ENCODE results near the gene ZCCHC12.
"Not testable (repeated sequence)": the region's sequence is repeated elsewhere in the genome, so short reads cannot be mapped to it uniquely, and the experiment has no call there.

Gene ZCCHC12

DNA sequence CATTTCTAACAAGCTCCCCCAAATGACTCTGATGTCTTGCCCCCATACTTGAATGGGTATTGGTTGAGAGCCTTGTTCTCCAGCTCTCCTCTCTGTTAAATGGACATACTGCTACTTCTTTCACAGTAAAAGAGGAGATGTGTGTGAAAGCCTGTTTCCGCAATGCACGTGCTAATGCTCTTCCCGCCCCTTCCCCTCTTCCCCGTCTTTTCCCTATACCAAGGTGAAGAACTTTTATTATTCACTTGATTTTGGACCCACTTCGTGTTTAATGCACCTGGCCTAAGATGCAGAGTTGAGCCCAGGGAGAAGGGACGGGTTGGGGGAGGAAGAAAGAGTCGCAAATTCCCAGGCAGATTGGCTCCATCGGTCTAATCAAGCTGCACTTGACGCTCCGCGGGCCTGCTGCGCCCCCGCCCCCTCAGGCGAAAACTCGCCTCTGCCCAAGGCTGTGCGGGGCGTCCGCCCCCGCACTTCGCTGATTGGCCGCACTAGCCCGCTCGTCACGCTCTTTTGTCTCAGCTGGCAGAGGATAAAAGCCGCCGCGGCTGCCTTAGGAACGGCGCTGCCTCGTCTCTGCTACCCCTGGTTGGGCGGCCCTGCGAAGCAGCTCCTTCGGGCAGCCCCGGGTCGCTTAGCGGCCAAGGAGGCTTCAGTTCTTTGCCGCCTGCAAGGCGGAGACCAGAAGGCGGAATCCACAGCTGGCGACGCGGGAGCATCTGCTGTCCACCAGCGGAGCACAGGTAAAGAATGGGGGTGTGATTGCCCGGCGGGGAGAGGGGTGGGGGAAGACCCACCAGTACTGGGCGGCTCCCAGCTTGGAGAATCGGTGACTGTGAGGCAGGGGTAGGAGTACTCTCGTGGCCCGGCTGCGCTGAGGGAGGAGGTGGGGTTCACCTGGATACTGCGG, at the start of gene ZCCHC12:
ZCCHC12 (plus strand) TSS at position 562 of the 910 bp plus-strand sequence. CDS start 1,421 bp downstream, outside the sequence.
- peak in 1 of 2 donors; percentile 1 for DNase-seq (ENCODE audit: low read depth in 2 of 2)

DNA sequence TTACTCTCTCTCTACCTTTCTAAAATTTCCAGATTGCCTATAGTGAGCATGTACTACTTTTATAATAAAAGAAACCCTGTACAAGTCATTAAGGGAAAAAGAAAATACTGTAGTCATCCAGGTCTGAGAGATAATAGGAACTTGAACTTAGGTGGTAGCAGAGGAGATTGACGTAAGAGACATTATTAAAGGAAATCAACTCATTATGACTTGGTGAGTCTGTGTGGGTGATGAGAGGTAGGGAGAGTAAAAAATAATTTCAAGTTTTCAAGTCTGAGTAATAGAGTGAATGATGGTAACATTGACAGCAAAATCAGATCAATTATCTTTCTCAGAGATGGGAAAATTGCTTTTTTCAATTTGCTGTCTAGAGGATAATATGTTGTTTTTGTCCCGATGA, 44.0 kb upstream of the ZCCHC12 start:
- DNase-seq (ENCODE audit: low read depth in 2 of 2): no peak

GRCh38 chrX:118780509-118780908, 43.1 kb upstream of the ZCCHC12 start:
- DNase-seq (ENCODE audit: low read depth in 2 of 2): no peak

DNA sequence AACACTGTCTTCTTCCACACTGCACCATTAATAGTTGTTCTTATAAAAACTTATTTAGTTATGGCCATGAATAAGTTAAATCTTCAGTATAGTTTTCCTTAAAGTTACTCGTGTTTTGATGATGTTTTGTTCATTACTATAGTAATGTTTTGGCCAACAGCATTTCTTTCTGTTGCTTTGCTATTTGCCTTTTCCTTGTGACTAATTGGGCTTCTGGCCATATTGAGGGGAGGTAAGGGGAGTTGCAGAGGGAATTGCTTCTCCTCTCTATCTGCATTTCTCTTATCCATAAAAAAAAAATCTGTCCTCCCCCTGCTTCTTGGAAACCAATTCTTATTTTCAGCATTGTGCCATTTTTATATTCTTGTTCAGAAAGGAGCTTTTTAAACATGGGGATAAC, 42.7 kb upstream of the ZCCHC12 start:
- no peak for DNase-seq (ENCODE audit: low read depth in 2 of 2)

- no peak for DNase-seq (ENCODE audit: low read depth in 2 of 2)
Observed at GRCh38 chrX:118795528-118796280, 27.9 kb upstream of the ZCCHC12 start.

DNA sequence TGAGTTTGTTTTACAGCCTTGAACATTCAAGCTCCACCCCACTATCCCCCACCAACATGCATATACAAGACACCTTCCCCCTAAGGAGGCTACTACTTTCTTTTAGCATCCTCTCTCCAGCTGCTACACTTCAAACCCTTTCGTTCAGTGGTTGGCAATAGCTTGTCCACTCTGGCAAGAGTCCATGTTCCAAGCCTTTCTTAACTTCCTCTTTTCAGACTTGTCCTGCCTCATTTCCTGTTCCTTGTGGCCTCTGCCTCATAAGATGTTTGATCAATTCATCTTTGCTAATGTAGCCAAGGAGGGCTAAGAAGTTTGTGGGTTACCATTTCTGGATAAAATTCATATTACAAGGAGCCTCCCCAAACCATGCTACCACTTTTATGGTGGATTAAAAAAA, 20.8 kb upstream of the ZCCHC12 start:
- DNase-seq (ENCODE audit: low read depth in 2 of 2): no peak

DNA sequence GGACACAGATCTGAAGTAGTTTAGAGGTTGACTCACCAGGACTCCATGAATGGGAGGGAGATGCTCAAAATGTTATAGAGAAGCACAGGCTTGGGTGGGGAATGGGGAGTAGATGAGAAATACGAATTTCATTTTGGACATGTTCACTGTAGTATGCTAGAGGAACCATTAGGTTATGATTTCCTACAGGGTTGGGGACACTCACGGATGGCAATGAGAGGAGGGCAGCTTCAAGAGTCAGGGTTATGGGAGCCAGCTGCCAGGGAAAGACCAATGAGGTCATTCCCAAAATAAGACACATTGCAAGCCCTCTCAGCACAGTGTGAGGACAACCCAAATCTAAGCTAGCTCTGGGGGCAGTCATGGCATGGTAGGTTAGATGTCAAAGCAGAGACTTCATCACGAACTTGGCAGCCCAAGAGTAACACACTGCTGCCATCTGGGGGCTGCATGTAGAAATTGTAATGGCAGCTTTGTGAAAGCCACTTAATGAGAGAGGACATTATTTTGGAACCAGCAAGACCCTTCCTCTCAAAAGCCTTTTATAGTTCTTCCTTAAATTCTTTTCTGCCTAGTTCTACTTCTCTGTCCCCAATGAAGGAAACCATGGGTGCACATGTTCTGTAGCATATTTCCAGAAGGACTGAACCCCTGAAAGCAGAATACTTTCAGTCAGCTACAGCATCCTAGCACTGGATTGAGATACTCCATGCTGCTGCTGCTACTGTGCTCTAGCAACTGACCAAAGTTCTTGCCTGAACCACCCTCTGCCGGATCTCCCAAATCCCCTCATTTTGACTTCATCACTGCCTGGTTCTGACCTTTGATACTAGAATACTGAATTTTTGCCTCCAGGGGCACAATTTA, 16.2 kb upstream of the ZCCHC12 start:
- no peak for DNase-seq (ENCODE audit: low read depth in 2 of 2)

DNA sequence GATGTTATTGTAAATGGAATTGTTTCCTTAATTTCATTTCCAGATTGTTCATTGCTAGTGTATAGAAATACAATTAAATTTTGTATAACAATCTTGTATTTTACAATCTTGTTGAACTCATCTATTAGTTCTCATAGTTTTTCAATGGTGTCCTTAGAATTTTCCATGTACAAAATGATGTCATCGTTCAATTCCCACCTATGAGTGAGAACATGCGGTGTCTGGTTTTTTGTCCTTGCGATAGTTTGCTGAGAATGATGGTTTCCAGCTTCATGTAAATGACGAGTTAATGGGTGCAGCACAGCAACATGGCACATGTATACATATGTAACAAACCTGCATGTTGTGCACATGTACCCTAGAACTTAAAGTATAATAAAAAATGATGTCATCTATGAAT, 6.4 kb upstream of the ZCCHC12 start:
- not testable (repeated sequence) for DNase-seq (ENCODE audit: low read depth in 2 of 2)

DNA sequence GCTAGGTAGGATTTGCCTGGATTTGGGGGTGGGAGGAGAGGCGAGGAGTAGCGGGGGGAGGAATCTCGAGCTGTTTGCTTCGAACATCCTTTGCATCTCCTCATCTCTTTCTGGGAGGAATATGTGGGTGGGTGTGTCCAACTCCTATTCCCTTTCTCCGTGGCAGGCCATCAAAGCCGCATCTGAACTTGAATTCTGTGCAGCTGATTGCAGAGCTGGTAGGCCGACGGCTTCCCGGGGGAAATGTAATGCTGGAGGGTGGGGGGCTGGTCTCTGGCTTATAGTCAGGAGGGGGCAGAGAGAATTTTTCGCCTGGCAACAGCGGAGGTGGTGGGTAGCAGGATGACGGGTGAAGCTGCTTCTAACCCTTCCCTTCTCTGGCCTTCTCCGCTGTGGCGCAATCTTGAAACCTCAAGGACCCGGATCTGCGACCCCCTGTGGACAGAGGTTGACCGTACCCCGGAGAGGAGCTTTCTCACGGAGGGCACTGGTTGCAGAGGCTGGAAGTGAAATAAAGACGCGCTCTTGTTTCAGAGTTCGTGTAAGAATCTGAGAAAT, 628 bp downstream of the ZCCHC12 start:
- no peak for DNase-seq (ENCODE audit: low read depth in 2 of 2)

- DNase-seq (ENCODE audit: low read depth in 2 of 2): no peak
Observed at GRCh38 chrX:118825227-118825626, 1.6 kb downstream of the ZCCHC12 start.

GRCh38 chrX:118839334-118839958, 15.8 kb downstream of the ZCCHC12 start:
- peak; percentile 32 to 33 for DNase-seq (ENCODE audit: low read depth in 2 of 2)

DNA sequence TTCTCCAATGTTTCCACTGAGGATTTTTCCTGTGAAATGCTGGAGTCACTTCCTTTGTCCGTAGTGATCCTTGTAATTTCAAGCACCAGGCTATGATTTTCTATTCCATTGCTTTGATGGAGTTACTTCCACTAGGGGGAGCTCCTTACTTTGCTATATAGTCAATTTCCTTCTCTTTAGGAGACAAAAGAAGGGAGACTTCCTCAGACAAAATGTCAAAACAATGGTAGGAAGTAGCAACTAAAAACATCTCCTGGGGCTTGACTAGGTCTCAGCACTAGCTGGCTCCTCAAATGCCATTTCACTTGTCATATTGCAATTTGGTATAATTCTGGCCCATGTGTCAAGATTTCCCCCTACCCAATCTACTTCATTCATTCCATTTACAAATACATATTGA, 24.1 kb downstream of the ZCCHC12 start:
- DNase-seq (ENCODE audit: low read depth in 2 of 2): no peak

DNA sequence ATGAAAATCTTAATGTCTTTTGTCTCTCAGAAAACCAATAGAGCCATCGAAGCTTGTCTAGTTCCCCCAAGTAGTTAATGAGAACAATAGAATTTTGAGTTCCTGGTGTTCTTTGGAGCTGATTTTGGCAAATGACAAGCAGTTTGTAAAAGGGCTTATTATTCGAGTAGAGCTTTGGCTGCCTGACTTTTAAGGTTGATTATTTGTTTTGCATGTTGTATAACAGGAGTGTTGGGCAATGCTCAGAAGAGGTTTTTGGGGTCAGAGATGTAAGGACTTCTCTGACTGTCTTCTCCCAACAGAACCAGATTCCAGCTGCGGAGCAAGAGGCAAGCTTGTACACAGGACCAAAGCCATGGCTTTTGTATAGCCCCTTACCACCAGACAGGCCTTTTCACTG, 30.0 kb downstream of the ZCCHC12 start:
- no peak for DNase-seq (ENCODE audit: low read depth in 2 of 2)

GRCh38 chrX:118855681-118856310, 32.2 kb downstream of the ZCCHC12 start:
- no peak for DNase-seq (ENCODE audit: low read depth in 2 of 2)

DNA sequence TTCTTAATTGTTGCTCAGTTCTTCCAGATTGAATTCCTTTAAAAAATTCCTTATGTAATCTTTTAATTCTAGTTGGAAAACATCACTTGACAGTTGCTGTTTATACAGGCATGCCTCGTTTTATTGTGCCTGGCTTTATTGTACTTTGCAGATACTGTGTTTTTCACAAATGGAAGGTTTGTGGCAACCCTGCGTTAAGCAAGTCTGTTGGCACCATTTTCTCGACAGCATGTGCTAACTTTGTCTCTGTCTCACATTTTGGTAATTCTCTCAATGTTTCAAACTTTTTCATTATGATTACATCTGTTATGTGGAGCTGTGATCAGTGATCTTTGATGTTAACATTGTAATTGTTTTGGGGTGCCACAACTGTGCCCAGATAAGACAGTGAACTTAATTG, 33.4 kb downstream of the ZCCHC12 start:
- no peak for DNase-seq (ENCODE audit: low read depth in 2 of 2)

GRCh38 chrX:118861338-118861737, 37.7 kb downstream of the ZCCHC12 start:
- DNase-seq (ENCODE audit: low read depth in 2 of 2): no peak

- no peak for DNase-seq (ENCODE audit: low read depth in 2 of 2)
Observed at GRCh38 chrX:118862091-118862490, 38.5 kb downstream of the ZCCHC12 start.

DNA sequence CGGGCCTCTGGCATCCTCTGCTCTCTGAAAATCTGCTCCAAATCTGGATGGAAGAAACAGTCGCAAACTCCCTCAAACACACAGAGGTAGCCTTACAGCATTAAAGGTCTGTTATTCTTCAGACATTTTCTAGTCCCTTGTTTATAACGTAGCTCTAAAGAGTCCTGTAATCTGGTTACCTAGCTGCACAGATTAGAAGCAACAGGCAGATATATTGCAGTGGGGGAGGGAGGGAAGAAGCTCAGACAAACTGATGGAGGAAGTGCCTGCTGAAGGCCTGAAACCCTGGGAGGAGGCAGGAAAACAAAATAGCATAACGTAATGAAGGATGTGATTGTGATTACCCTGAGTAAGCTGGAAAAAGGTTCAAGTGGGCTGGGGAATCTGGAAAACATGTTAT, 39.4 kb downstream of the ZCCHC12 start:
- no peak for DNase-seq (ENCODE audit: low read depth in 2 of 2)

DNA sequence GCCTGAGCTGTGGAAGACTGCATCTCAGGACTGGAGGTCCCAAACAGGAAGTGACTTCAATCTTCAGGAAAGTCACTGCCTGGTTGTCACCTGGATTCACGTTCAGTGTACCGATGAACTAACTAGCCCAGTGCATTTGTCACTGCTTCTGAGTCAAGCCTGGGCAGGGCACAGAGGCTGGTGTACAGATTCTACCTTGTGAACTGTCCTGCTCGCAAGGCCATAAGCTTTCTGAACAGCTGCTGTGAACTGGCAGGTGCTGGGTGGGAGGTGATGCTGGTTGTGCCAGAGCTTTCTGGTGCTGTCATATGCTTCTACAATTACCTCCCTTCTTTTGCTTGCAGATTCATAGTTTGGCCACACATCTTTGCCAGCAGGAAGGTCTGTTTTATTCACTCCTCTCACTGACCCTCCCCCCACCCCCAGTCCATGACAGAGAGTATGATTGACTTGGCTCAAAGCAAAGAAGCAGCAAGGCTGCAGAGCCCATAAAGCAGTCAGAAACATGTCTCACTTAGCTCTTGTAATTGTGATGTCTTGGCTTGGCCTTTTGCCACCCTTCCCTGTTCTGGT, 40.5 kb downstream of the ZCCHC12 start:
- DNase-seq (ENCODE audit: low read depth in 2 of 2): no peak

- no peak for DNase-seq (ENCODE audit: low read depth in 2 of 2)
Observed at GRCh38 chrX:118865231-118865630, 41.6 kb downstream of the ZCCHC12 start.
